HG03045 (cell line): Measurements from ENCODE around the gene LAGE3.
A peak's percentile ranks its signal among the peaks of the same experiment; 100 is the strongest.

Source experiments
- ATAC-seq: cut with Tn5 transposase; IDR thresholded peaks from one replicate; pipeline ENCODE4 v1.9.1; 2021; ENCODE audit warnings: mild to moderate bottlenecking, moderate library complexity; ENCODE audit not compliant: unreplicated experiment

Gene LAGE3

GRCh38 chrX:154478728-154479622 lies at the start of gene LAGE3:
Gene LAGE3, minus strand, starts transcription at chrX:154479281. Its CDS starts 366 bp downstream, at chrX:154478915.
- peak; percentile 85 for ATAC-seq

DNA sequence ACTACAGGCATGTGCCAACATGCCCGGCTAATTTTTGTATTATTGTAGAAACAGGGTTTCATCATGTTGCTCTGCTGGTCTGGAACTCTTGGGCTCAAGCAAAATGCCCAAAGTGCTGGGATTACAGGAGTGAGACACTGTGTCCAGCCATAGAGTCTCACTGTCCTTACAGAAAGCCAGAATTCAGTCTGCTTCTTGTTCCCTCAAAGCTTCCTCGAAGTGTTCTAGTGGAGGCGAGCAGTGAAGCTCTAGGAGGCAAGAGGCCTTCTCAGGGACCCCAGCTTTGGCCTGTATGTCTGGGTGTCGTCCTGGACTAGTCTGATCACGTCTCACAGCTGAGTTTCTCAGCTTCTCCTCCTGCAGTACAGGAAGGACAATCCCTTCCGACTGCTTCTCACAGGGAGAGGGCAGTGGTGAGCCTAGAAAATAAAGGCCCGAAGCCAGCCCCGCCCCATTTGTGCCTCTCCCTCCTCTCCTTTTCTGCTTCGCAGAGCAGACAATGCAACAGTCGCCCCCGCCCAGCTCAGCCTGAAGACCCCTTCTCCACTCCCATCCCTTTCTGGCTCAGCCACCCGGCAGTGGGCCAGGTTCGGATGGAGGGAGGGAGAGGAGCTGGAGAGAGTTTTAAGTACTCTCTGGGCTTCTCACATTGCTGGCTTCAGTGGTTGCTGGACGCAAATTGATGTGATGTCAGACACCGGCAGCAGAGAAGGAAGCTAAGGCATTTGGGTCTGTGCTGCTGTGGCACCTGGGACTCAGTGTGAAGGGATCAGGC lies 48.0 kb upstream of the LAGE3 start:
- ATAC-seq = peak; percentile 75

DNA sequence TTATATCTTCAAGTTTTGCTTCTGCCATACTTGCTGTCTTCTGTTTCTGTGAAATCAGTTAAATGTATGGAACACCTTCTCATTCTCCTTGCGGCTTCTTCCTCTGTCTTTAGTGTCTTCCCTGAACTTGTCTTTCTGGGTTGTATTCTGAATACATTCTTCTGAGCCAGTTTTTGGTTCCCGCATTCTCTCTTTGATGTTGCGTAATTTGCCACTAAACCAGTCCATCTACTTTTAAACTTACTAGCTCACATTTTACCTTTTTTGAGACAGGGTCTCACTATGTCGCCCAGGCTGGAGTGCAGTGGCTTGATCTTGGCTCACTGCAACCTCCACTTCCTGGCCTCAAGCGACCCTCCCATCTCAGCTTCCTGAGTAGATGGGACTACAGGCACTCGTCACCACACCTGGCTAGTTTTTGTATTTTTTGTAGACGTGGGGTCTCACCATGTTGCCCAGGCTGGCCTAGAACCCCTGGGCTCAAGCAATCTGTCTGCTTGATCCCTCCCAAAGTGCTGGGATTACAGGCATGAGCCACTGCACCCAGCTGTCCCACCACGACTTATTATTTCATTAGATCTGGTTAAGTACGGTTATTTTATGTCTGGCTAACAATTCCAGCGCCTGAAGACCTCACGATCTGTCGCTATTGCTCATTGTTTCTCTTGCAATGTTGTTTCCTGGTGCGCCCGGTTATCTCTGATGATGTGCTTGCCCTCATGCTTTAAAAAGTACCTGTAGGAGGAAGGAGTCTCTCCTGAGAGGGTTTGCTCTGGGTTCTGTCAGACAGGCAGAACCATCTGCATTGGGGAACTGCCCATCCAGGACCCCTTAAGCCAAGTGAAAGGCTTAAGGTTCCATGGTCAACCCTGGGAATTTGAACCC lies 46.8 kb upstream of the LAGE3 start:
- ATAC-seq = no peak

DNA sequence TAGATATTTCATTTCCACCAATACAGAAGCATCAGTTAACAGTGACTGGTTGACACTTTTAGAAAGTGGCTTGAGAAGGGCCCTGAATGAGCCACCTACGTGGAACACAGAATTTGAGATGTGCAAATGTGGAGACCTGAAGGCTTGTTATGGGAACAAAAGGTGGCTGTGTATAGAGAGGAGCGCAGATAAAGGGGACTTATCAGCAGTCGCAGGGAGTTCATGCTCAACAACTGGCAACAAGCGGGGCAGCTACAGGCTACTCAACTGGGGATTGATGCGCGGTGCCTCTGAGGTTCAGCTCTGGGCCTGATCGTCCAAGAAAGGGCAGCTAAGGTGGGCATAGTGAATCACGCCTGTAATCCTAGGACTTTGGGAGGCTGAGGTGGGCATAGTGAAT lies 40.3 kb upstream of the LAGE3 start:
- ATAC-seq = no peak

GRCh38 chrX:154517101-154517781 lies 38.2 kb upstream of the LAGE3 start:
- ATAC-seq = no peak

GRCh38 chrX:154516656-154517100 lies 37.6 kb upstream of the LAGE3 start:
- ATAC-seq = no peak

DNA sequence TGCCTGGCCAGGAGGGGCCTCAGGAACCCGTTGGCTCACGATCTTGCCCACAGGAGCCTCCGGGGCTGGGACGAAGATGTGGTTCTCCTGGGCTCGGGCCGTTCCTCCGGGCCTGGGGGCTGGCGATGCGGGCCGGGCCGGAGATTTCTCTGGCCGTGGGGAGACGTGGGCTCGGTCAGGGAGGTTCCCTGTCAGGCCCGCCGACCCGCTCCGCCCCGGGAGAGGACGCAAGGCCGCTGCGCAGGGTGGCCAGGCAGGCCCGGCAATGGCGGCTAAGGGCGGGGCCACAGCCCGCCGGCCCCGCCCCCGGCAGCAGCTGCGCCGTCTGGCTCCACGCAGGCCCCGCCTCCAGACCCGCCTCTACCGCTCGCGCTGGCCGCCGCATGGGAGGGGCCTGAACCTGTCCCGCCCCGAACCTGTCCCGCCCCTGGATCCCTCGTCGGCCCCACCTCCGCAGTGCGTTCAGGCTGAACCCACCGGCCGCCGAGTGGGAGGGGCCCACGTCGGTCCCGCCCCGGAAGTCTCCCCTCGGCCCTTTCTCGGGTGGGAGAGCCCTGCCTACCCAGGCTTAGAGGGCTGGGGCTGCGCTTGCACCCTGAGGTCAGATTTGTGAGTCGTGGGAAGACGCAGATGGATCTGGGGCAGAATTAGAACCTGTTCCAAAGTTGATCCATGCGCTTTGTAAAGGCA lies 37.0 kb upstream of the LAGE3 start, which contains the start of gene FAM3A:
Gene FAM3A (minus strand): TSS at position 267 of the 690 bp plus-strand sequence. CDS start 460 bp downstream, outside the sequence.
- peak; percentile 90 for ATAC-seq

- ATAC-seq = no peak
Measured at GRCh38 chrX:154515090-154515965, 36.2 kb upstream of the LAGE3 start.

DNA sequence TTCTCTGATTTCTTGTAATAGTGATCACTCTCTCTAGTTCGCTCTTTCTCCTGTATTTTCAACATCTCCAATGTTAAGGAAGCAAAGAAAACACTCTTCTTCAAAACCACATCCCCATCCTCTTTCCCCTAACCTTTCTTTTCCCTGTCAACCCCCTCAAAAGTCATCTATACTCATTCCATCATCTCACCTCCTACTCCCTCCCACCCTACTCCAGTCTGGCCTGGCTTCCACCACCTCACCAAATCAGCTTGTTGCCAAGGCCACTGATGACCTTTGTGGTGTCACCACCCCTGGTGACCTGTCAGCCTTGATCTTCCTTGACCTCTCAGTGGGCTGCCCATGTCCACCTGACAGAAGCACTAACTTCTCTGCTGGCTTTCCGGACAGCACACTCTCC lies 34.6 kb upstream of the LAGE3 start:
- ATAC-seq = no peak

DNA sequence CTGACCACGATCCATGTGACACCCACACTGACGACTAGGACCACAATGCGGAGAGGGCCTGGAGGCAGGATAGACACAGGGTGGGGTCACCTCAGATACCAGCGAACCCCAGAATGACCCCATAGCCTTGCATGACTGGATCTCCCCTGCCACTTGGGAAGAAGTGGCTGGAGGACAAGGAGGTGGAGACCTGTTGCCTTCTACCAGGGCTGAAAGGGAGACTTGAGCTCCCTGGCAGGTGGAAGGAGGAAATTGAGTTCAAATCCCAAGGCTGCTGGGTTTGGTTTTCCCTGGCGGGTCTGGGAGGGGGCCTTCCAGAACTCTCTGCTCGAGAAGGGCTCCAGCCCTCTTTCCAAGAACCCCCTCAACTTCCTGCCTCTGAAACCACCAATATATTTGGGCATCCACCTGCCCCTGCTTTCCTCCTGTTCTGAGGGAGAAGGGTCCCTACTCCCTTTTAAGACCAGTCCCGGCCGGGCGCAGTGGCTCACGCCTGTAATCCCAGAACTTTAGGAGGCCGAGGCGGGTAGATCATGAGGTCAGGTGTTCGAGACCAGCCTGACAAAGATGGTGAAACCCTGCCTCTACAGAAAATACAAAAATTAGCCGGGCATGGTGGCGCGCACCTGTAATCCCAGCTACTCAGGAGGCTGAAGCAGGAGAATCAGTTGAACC lies 33.9 kb upstream of the LAGE3 start:
- ATAC-seq = no peak

DNA sequence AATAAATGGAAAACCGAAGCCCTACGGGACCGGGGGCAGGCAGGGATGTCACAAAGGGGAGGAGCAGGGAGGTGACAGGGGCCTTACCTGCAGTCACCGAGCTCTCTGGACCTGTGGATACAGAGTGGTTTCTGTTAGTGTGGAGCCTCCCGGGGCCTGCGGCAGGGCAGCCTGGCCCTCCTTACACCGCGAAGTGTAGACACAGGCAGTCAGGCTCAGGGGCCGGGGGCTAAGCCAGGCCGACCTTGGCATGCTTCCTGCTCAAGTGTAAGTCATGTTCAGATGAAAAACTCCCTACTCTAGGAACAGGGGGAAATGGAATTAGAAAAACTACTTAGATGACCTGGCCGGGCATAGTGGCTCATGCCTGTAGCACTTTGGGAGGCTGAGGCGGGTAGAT lies 32.7 kb upstream of the LAGE3 start:
- no peak for ATAC-seq

DNA sequence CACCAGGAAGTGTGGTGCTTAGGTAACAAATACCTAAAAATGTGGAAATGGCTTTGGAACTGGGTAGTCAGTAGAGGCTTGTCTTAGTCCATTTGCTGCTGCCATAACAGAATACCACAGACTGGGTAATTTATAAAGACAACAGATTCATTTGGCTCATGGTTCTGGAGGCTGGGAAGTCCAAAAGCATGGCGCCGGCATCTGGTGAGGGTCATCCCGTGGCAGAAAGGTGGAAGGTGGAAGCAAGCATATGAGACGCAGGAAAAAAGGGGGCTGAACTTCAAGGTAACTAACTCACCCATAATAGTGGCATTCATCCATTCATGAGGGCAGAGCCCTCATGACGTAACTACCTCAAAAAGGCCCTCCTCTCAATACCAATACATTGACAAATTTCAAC lies 30.4 kb upstream of the LAGE3 start:
- no peak for ATAC-seq

GRCh38 chrX:154508384-154508745 lies 29.3 kb upstream of the LAGE3 start:
- no peak for ATAC-seq

- no peak for ATAC-seq
Measured at GRCh38 chrX:154507673-154508383, 28.7 kb upstream of the LAGE3 start.

- no peak for ATAC-seq
Measured at GRCh38 chrX:154506483-154507332, 27.6 kb upstream of the LAGE3 start.

DNA sequence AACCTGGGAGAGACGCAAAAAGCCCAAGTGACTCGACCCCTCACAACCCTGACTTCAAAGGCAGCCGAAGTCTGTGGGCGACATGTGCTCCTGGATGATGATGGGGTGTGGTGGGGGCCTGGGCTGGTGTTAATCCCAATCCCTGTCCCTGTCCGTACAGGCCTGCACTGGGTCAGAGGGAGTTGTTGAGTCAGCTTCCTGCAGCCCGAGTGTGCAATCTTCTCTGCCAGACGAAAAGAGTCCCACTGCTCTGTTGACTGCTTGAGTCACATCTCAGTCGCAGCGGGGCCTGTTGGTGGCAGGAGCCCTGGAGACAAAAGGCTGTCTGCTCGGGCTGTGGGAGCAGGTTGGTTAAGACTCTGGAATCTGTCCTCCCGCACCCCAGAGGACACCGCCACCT lies 26.7 kb upstream of the LAGE3 start:
- ATAC-seq = no peak

DNA sequence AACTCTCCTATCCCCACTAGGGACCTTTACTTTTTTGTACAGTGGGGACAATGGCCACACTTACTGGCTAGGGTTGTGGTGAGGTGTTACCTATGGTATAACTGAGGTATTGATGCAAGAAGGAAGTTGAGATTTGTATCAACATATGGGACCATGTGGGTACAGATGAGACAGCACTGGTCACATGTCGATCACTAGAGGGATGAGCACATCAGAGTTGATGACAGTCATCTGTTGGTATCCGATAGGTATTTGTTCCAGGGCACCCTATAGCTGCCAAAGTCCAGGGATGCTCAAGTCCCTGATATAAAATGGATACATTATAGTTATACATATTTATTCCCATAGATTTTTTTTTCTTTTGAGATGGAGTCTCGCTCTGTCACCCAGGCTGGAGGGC lies 23.9 kb upstream of the LAGE3 start:
- no peak for ATAC-seq
